Ishikawa (cell line): ENCODE measurements around the gene LRRC36.

Source experiments
- CEBPB ChIP-seq: IDR thresholded peaks from 2 replicates; pipeline ENCODE4 v1.6.1; 2012
- CREB1 ChIP-seq: IDR thresholded peaks from 2 replicates; pipeline ENCODE4 v1.6.1; 2012; ENCODE audit warnings: low read depth
- EGR1 ChIP-seq: IDR thresholded peaks from 2 replicates; pipeline ENCODE4 v1.6.1; 2012
- EP300 ChIP-seq: IDR thresholded peaks from 2 replicates; pipeline ENCODE4 v1.6.1; 2012; ENCODE audit warnings: borderline replicate concordance
- FOXM1 ChIP-seq: IDR thresholded peaks from 2 replicates; pipeline ENCODE4 v1.6.1; 2012; ENCODE audit warnings: low read depth, borderline replicate concordance
- NFIC ChIP-seq: IDR thresholded peaks from 2 replicates; pipeline ENCODE4 v1.6.1; 2012
- RAD21 ChIP-seq: IDR thresholded peaks from 2 replicates; pipeline ENCODE4 v1.6.1; 2012; ENCODE audit warnings: low read depth
- TAF1 ChIP-seq: IDR thresholded peaks from 2 replicates; pipeline ENCODE4 v1.6.1; 2012; ENCODE audit warnings: low read depth, mild to moderate bottlenecking
- TCF12 ChIP-seq: IDR thresholded peaks from 2 replicates; pipeline ENCODE4 v1.6.1; 2012; ENCODE audit warnings: low read depth
- TEAD4 ChIP-seq: IDR thresholded peaks from 2 replicates; pipeline ENCODE4 v1.6.1; 2012
- YY1 ChIP-seq: IDR thresholded peaks from 2 replicates; pipeline ENCODE4 v1.6.1; 2012; ENCODE audit warnings: low read depth
- ZBTB7A ChIP-seq: IDR thresholded peaks from 2 replicates; pipeline ENCODE4 v1.6.1; 2012; ENCODE audit warnings: low read depth
- TF ChIP-seq, protein P1 (sequence below): IDR thresholded peaks from 2 replicates; pipeline ENCODE4 v1.6.1; 2012
- TF ChIP-seq, protein P2 (sequence below): IDR thresholded peaks from 2 replicates; pipeline ENCODE4 v1.6.1; 2012
- TF ChIP-seq, protein P3 (sequence below): IDR thresholded peaks from 2 replicates; pipeline ENCODE4 v1.6.1; 2012; ENCODE audit warnings: low read depth, mild to moderate bottlenecking

Gene LRRC36

GRCh38 chr16:67312719-67313118 lies 13.9 kb upstream of the LRRC36 start:
- TF ChIP-seq TCF12: no peak
- TF ChIP-seq, protein P1, sequence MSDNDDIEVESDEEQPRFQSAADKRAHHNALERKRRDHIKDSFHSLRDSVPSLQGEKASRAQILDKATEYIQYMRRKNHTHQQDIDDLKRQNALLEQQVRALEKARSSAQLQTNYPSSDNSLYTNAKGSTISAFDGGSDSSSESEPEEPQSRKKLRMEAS: no peak
- TF ChIP-seq CREB1: no peak
- TF ChIP-seq ZBTB7A: no peak
- no peak for TF ChIP-seq TAF1
- TF ChIP-seq, protein P2, sequence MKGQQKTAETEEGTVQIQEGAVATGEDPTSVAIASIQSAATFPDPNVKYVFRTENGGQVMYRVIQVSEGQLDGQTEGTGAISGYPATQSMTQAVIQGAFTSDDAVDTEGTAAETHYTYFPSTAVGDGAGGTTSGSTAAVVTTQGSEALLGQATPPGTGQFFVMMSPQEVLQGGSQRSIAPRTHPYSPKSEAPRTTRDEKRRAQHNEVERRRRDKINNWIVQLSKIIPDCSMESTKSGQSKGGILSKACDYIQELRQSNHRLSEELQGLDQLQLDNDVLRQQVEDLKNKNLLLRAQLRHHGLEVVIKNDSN: no peak
- no peak for TF ChIP-seq RAD21
- TF ChIP-seq TEAD4: no peak
- no peak for TF ChIP-seq CEBPB
- TF ChIP-seq, protein P3, sequence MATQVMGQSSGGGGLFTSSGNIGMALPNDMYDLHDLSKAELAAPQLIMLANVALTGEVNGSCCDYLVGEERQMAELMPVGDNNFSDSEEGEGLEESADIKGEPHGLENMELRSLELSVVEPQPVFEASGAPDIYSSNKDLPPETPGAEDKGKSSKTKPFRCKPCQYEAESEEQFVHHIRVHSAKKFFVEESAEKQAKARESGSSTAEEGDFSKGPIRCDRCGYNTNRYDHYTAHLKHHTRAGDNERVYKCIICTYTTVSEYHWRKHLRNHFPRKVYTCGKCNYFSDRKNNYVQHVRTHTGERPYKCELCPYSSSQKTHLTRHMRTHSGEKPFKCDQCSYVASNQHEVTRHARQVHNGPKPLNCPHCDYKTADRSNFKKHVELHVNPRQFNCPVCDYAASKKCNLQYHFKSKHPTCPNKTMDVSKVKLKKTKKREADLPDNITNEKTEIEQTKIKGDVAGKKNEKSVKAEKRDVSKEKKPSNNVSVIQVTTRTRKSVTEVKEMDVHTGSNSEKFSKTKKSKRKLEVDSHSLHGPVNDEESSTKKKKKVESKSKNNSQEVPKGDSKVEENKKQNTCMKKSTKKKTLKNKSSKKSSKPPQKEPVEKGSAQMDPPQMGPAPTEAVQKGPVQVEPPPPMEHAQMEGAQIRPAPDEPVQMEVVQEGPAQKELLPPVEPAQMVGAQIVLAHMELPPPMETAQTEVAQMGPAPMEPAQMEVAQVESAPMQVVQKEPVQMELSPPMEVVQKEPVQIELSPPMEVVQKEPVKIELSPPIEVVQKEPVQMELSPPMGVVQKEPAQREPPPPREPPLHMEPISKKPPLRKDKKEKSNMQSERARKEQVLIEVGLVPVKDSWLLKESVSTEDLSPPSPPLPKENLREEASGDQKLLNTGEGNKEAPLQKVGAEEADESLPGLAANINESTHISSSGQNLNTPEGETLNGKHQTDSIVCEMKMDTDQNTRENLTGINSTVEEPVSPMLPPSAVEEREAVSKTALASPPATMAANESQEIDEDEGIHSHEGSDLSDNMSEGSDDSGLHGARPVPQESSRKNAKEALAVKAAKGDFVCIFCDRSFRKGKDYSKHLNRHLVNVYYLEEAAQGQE: no peak
- TF ChIP-seq FOXM1: no peak
- TF ChIP-seq EP300: no peak
- no peak for TF ChIP-seq NFIC
- no peak for TF ChIP-seq YY1
- no peak for TF ChIP-seq EGR1

GRCh38 chr16:67317853-67318252 lies 8.8 kb upstream of the LRRC36 start:
- no peak for TF ChIP-seq TAF1
- no peak for TF ChIP-seq EGR1
- TF ChIP-seq, protein P3: no peak
- no peak for TF ChIP-seq EP300
- TF ChIP-seq FOXM1: no peak
- TF ChIP-seq YY1: no peak
- no peak for TF ChIP-seq ZBTB7A
- no peak for TF ChIP-seq CEBPB
- no peak for TF ChIP-seq RAD21
- no peak for TF ChIP-seq TEAD4
- TF ChIP-seq, protein P2: no peak
- TF ChIP-seq NFIC: no peak
- TF ChIP-seq CREB1: no peak
- TF ChIP-seq, protein P1: no peak
- TF ChIP-seq TCF12: no peak

- TF ChIP-seq, protein P3: no peak
- TF ChIP-seq TCF12 (no peak), TAF1 (no peak), YY1 (no peak), EP300 (no peak), CREB1 (no peak), NFIC (no peak), CEBPB (no peak), RAD21 (no peak), TEAD4 (no peak), FOXM1 (no peak), ZBTB7A (no peak), EGR1 (no peak)
- TF ChIP-seq, protein P1: no peak
- TF ChIP-seq, protein P2: no peak
Measured at GRCh38 chr16:67326115-67326471, 522 bp upstream of the LRRC36 start.

DNA sequence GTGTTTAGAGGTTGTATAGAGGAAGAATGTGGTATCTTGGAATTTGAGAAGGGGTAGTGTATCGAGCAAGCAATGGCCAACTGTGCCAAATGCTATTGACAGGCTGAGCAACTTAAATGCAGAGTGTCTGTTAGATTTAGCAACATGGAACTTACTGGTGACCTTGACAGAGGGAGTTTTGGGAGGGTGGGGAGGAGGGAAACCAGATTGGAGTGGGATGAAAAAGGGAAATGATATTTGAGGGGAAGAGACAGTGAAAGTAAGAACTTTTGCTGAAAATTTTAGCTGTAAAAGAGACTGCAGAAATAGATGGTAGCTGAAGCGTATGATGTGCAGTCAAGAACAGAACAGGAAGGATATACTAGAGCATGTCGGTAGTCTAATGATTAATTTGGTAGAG lies 1.1 kb downstream of the LRRC36 start:
- no peak for TF ChIP-seq EP300
- TF ChIP-seq EGR1: no peak
- TF ChIP-seq TEAD4: no peak
- TF ChIP-seq ZBTB7A: no peak
- TF ChIP-seq, protein P3: no peak
- TF ChIP-seq CREB1: no peak
- no peak for TF ChIP-seq TAF1
- TF ChIP-seq FOXM1: no peak
